HG03469 (cell line): ENCODE results near the gene PXDC1.
"Not testable (repeated sequence)": the region's sequence is repeated elsewhere in the genome, so short reads cannot be mapped to it uniquely, and the experiment has no call there.

Experiments
- ATAC-seq: cut with Tn5 transposase; IDR thresholded peaks from one replicate; pipeline ENCODE4 v1.9.1; 2021; ENCODE audit warnings: mild to moderate bottlenecking, moderate library complexity, moderate number of reproducible peaks; ENCODE audit not compliant: unreplicated experiment

PXDC1 gene

GRCh38 chr6:3784423-3784822 is 32.9 kb upstream of the PXDC1 start:
- no peak for ATAC-seq

GRCh38 chr6:3782876-3783832 is 31.6 kb upstream of the PXDC1 start:
- no peak for ATAC-seq

DNA sequence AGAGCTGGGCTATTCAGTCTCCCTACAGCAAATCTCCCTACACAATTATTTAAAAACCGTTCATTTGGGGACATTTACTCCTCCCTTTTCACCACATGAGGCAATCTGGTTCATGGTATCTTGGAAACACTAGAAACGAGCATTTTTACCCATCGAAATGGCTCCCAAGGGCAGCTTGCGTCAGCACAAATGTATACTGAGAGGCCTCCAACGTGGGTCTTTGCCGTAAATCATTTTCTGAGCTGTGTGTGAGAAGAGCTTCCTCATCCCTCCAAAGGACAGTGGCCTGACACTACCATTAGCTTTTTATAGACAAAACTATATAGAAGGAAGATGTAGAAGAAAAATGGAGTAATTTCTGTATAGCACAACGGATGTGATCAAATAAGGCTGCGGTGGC is 30.0 kb upstream of the PXDC1 start:
- no peak for ATAC-seq

DNA sequence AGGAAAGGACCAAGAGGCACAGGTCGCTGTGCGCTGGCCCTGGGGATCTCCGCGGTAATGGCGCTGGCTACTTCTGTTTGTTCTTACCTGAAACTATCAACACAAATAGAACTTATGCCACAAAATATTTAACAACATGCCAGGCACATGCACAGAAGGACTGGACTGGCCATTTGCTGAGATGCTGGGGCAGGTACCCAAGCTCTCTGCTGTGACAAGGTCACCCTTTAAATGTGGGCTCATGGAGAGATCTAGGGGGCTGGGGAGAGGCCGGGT is 28.0 kb upstream of the PXDC1 start:
- no peak for ATAC-seq

- ATAC-seq, result no peak
Observed at GRCh38 chr6:3778701-3779573, 27.4 kb upstream of the PXDC1 start.

- ATAC-seq, result no peak
Observed at GRCh38 chr6:3777730-3778461, 26.4 kb upstream of the PXDC1 start.

GRCh38 chr6:3776881-3777507 is 25.5 kb upstream of the PXDC1 start:
- ATAC-seq, result no peak

GRCh38 chr6:3775847-3776246 is 24.3 kb upstream of the PXDC1 start:
- no peak for ATAC-seq

- no peak for ATAC-seq
Observed at GRCh38 chr6:3775386-3775785, 23.9 kb upstream of the PXDC1 start.

GRCh38 chr6:3773678-3774298 is 22.3 kb upstream of the PXDC1 start:
- no peak for ATAC-seq

DNA sequence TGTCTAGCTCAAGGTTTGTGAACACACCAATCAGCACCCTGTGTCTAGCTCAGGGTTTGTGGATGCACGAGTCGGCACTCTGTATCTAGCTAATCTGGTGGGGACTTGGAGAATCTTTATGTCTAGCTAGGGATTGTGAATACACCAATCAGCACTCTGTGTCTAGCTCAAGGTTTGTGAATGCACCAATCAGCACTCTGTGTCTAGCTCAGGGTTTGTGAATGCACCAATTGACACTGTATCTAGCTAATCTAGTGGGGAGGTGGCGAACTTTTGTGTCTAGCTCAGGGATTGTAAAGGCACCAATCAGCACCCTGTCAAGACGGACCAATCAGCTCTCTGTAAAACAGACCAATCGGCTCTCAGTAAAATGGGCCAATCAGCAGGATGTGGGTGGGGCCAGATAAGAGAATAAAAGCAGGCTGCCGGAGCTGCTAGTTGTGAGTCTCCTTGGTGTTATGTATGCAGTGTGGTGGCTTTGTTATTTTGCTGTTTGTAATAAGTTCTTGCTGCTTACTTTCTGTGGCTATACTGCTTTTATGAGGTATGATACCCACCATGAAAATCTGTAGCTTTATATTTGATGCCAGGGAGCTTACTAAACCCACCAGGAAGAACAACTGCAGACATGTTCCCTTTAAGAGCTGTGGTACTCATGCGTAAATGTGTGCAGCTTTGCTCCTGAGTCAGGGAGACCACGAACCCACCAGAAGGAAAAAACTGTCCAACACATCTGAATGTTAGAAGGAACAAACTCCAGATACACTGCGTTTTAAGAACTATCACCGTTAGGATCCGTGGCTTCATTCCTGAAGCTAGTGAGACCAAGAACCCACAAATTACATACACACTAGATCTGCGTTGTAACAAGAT is 20.9 kb upstream of the PXDC1 start:
- ATAC-seq, result not testable (repeated sequence)

- no peak for ATAC-seq
Observed at GRCh38 chr6:3771407-3772011, 20.0 kb upstream of the PXDC1 start.

DNA sequence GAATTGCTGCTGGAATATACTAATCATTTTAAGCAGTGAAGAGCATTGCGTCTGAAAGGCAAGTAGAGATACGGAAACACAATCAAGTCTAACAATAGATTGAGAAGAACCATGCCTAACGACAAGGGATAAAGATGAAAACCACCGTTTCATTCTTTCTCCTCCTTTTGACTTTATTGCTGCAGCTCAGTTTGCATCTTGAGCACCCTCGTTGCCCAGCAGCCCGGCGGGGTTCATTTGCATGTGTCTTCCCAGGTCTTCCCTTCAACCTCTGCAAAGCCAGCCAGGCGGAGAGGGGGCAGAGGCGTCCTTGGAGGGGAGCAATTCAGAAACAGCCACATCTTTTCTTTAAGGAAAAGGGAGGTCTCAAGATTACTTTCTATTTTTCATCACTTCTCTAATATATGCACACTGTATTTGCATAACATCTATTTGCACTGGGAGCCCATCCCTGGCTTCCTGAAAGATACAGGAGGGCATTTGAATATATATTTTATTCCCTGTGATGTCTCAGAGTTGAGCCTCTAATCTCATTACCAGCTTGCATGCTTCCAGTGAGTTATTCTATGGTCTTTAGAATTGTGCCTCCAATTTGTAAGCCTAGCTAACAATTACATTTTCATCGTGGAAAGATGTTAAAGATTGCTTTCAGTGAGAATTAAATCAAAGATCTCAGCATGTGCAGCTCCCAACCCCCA is 18.7 kb upstream of the PXDC1 start:
- ATAC-seq, result no peak

GRCh38 chr6:3769610-3770009 is 18.1 kb upstream of the PXDC1 start:
- no peak for ATAC-seq

GRCh38 chr6:3768502-3768901 is 17.0 kb upstream of the PXDC1 start:
- no peak for ATAC-seq

DNA sequence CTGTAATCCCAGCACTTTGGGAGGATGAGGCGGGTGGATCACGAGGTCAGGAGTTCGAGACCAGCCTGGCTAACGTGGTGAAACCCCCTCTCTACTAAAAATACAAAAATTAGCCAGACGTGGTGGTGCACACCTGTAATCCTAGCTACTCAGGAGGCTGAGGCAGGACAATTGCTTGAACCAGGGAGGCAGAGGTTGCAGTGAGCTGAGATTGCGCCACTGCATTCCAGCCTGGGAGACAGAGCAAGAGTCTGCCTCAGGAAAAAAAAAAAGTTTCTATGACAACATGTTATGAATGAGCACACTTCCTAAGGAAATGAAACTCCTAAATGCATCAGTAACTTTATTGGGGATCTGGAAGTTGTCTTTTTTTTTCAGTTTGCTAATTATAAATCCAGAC is 16.0 kb upstream of the PXDC1 start:
- not testable (repeated sequence) for ATAC-seq

DNA sequence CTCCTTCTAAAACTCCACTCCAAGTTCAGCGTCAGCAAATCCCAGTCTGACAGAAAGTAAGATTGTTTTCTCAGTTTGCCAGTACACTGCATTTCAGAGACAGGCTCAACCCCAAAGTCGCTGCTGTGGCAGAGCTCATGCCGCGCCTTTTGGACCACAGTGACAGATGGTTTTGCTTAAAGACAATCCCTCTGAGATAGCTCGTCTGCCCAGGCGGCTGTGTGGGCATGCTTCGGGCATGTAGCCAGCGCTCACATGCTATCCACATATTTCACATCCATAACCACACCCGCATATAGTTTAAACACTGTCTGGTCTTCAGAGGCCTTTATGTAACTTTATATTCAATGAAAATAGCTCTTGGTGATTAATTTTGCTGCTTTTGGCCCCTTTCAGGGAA is 14.7 kb upstream of the PXDC1 start:
- no peak for ATAC-seq

GRCh38 chr6:3765415-3765814 is 13.9 kb upstream of the PXDC1 start:
- no peak for ATAC-seq
